ENCODE data around the gene ZFAND3. TPM values are rescaled to one million over a fixed set of nuclear protein-coding genes. Genes with fewer than 3 reads are reported as not detected.

Gene ZFAND3
- total RNA-seq, 1 donor from 2014 or later: 56.3 TPM

- Mint-ChIP-seq H3K36me3 (ENCODE audit: low read depth) (peaks cover 4% of the 10 kb centered on the region), H3K4me3 (no peak overlapping the region), H3K27ac (no peak overlapping the region), H3K27me3 (no peaks in the 10 kb centered on the region), H3K4me1 (no peaks in the 10 kb centered on the region), H3K9me3 (no peaks in the 10 kb centered on the region)
- TF ChIP-seq CTCF (IDR thresholded peaks at IDR 0.05): no peak
- ChIA-PET CTCF (no interaction called here), POLR2A (no interaction called here)
- DNase-seq (no peak), ATAC-seq (ENCODE audit: low read depth) (no peak)
- intact Hi-C loops (cut with micrococcal nuclease): no loop called here
Observed at GRCh38 chr6:38166411-38167240, 347.1 kb downstream of the ZFAND3 start.

GRCh38 chr6:38167598-38167997, 348.1 kb downstream of the ZFAND3 start:
- Mint-ChIP-seq H3K27ac (no peak overlapping the region), H3K27me3 (no peaks in the 10 kb centered on the region), H3K36me3 (ENCODE audit: low read depth) (peaks cover 4% of the 10 kb centered on the region), H3K4me1 (no peaks in the 10 kb centered on the region), H3K4me3 (no peak overlapping the region), H3K9me3 (no peaks in the 10 kb centered on the region)
- ATAC-seq (ENCODE audit: low read depth) (no peak), DNase-seq (no peak)
- intact Hi-C loops (cut with micrococcal nuclease): no loop called here
- ChIA-PET CTCF (no interaction called here), POLR2A (no interaction called here)
- TF ChIP-seq CTCF (IDR thresholded peaks at IDR 0.05): no peak

- ChIA-PET POLR2A (no interaction called here), CTCF (no interaction called here)
- no peak overlapping the region for H3K27ac Mint-ChIP-seq
- no peak overlapping the region for H3K4me3 Mint-ChIP-seq
- H3K4me1 Mint-ChIP-seq: no peaks in the 10 kb centered on the region
- ATAC-seq (ENCODE audit: low read depth) (no peak), DNase-seq (no peak)
- peaks cover 4% of the 10 kb centered on the region for H3K36me3 Mint-ChIP-seq (ENCODE audit: low read depth)
- intact Hi-C loops (cut with micrococcal nuclease): no loop called here
- H3K27me3 Mint-ChIP-seq: no peaks in the 10 kb centered on the region
- no peaks in the 10 kb centered on the region for H3K9me3 Mint-ChIP-seq
- no peak for TF ChIP-seq CTCF (IDR thresholded peaks at IDR 0.05)
Observed at GRCh38 chr6:38168126-38168525, 348.6 kb downstream of the ZFAND3 start.

GRCh38 chr6:38168699-38169098, 349.2 kb downstream of the ZFAND3 start:
- DNase-seq: no peak
- no peak overlapping the region for H3K27ac Mint-ChIP-seq
- peaks cover 9% of the 10 kb centered on the region for H3K36me3 Mint-ChIP-seq (ENCODE audit: low read depth)
- H3K4me1 Mint-ChIP-seq: no peaks in the 10 kb centered on the region
- H3K4me3 Mint-ChIP-seq: no peak overlapping the region
- TF ChIP-seq CTCF (IDR thresholded peaks at IDR 0.05): no peak
- intact Hi-C loops (cut with micrococcal nuclease): no loop called here
- H3K27me3 Mint-ChIP-seq: no peaks in the 10 kb centered on the region
- ChIA-PET POLR2A (no interaction called here), CTCF (no interaction called here)
- ATAC-seq (ENCODE audit: low read depth): no peak
- H3K9me3 Mint-ChIP-seq: no peaks in the 10 kb centered on the region

- no peak overlapping the region for H3K27ac Mint-ChIP-seq
- CTCF ChIA-PET: no interaction called here
- no peaks in the 10 kb centered on the region for H3K9me3 Mint-ChIP-seq
- no peaks in the 10 kb centered on the region for H3K27me3 Mint-ChIP-seq
- POLR2A ChIA-PET: no interaction called here
- no peak overlapping the region for H3K4me3 Mint-ChIP-seq
- TF ChIP-seq CTCF (IDR thresholded peaks at IDR 0.05): no peak
- H3K36me3 Mint-ChIP-seq (ENCODE audit: low read depth): peaks cover 16% of the 10 kb centered on the region
- no peaks in the 10 kb centered on the region for H3K4me1 Mint-ChIP-seq
- intact Hi-C loops (cut with micrococcal nuclease): no loop called here
- DNase-seq: no peak
- no peak for ATAC-seq (ENCODE audit: low read depth)
Observed at GRCh38 chr6:38169221-38169976, 349.9 kb downstream of the ZFAND3 start.
